Esophagus muscularis mucosa (tissue), 4 donors: Measurements from ENCODE around the gene EAF2. TPM values are rescaled to one million over a fixed set of nuclear protein-coding genes. Genes with fewer than 3 reads are reported as not detected.

Experiments
- DNase-seq: peaks from one replicate; pipeline ENCODE4 v3.0.0-alpha.2; 2017; ENCODE audit errors: extremely low spot score
- H3K27ac ChIP-seq, 4 donors: fragments of 200-600 bp; sonication (generic); replicated peaks in 1 of 4; 1 replicate in 3 of 4; 2 replicates in 1 of 4; pipeline ENCODE4 v1.5.1; 2016 to 2019; ENCODE audit warnings: mild to moderate bottlenecking in 1 of 4
- H3K27me3 ChIP-seq, 4 donors: fragments of 200-600 bp; sonication (generic); one replicate each; pipeline versions ENCODE4 v1.5.1 to v1.6.0; 2016 to 2019
- H3K36me3 ChIP-seq, 4 donors: fragments of 200-600 bp; sonication (generic); one replicate each; pipeline ENCODE4 v1.5.1; 2016 to 2019
- H3K4me1 ChIP-seq, 4 donors: fragments of 200-600 bp; sonication (generic); one replicate each; pipeline ENCODE4 v1.5.1; 2016 to 2019
- H3K4me3 ChIP-seq, 4 donors: fragments of 200-600 bp; sonication (generic); 1 replicate in 2 of 4; 2 replicates in 2 of 4; pipeline ENCODE4 v1.5.1; 2016 to 2019; ENCODE audit warnings: mild to moderate bottlenecking in 4 of 4, moderate library complexity in 1 of 4
- H3K9me3 ChIP-seq, 4 donors: fragments of 200-600 bp; sonication (generic); 1 replicate in 3 of 4; 2 replicates in 1 of 4; pipeline ENCODE4 v1.5.1; 2016 to 2019
- EP300 ChIP-seq: sonication (generic); formaldehyde crosslinking; IDR thresholded peaks from one replicate; pipeline ENCODE4 v1.6.1; 2017; ENCODE audit warnings: antibody characterized with exemption
- POLR2A ChIP-seq: fragments of 450-650 bp; IDR thresholded peaks from one replicate; pipeline ENCODE4 v1.6.1; 2017; ENCODE audit warnings: antibody characterized with exemption, moderate library complexity, mild to moderate bottlenecking, low read depth
- POLR2AphosphoS5 ChIP-seq, 2 donors: sonication (generic); formaldehyde crosslinking; IDR thresholded peaks; one replicate each; pipeline ENCODE4 v1.6.1; 2017; ENCODE audit warnings: antibody characterized with exemption in 2 of 2
- WGBS: methylation state at CpG from one replicate; pipeline ENCODE4 v1.1.5; 2018; 5-methylcytosine and 5-hydroxymethylcytosine counted together
- intact Hi-C: fragments of 100-400 bp; cut with DNase I; formaldehyde crosslinking; loops from one replicate; pipeline ENCODE4 v1.15.1; 2023
- total RNA-seq, 4 donors: library from RNA; depleted of rRNA; stranded (reverse); fragments of >200 nt; gene quantifications; one replicate each; pipeline versions ENCODE4 v1.1.0 to v1.2.1, GENCODE V29; 2016
- TF ChIP-seq, protein P1 (sequence below), 3 experiments: fragments of 200-600 bp in 2 of 3; fragments of 450-650 bp in 1 of 3; sonication (generic) in 2 of 3; IDR thresholded peaks; one replicate each; pipeline ENCODE4 v1.5.1; 2017 to 2019; ENCODE audit warnings: antibody characterized with exemption in 3 of 3, mild to moderate bottlenecking in 2 of 3, moderate library complexity in 1 of 3

The EAF2 gene
- total RNA-seq, 4 donors from 2014 or later: 2.1 to 3.6 (median 2.9) TPM

DNA sequence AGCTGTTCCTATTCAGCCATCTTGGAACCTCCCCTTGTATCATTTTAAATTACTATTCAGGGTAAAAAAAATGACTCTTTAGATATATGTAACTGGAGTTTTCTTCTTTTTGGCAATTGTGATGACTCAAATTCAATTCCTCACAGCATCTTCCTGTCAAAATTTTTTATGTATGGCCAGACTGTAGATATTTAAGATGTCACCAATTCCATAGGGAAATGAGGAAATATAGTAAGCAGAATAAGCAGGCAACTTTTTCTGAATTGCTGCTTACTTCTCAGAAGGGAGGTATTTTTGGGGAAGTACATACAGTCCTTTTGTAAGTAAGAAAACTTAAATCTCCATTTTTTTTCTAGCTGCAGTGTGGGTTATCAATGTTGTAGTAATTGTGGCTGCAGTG is 28.8 kb downstream of the EAF2 start:
- no peaks in the 10 kb centered on the region for H3K4me1 ChIP-seq
- H3K36me3 ChIP-seq: peaks cover 0 to 9% (median 0%) of the 10 kb centered on the region in 4 donors
- H3K4me3 ChIP-seq: no peak overlapping the region
- H3K9me3 ChIP-seq: peaks cover 0 to 9% (median 0%) of the 10 kb centered on the region in 4 donors
- intact Hi-C loops: no loop called here
- no peak overlapping the region for H3K27ac ChIP-seq
- TF ChIP-seq POLR2AphosphoS5 (IDR thresholded peaks at IDR 0.05) (no peak), POLR2A (no peak), EP300 (no peak)
- TF ChIP-seq, protein P1, sequence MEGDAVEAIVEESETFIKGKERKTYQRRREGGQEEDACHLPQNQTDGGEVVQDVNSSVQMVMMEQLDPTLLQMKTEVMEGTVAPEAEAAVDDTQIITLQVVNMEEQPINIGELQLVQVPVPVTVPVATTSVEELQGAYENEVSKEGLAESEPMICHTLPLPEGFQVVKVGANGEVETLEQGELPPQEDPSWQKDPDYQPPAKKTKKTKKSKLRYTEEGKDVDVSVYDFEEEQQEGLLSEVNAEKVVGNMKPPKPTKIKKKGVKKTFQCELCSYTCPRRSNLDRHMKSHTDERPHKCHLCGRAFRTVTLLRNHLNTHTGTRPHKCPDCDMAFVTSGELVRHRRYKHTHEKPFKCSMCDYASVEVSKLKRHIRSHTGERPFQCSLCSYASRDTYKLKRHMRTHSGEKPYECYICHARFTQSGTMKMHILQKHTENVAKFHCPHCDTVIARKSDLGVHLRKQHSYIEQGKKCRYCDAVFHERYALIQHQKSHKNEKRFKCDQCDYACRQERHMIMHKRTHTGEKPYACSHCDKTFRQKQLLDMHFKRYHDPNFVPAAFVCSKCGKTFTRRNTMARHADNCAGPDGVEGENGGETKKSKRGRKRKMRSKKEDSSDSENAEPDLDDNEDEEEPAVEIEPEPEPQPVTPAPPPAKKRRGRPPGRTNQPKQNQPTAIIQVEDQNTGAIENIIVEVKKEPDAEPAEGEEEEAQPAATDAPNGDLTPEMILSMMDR (IDR thresholded peaks at IDR 0.05): no peak
- no peak for DNase-seq
- no peaks in the 10 kb centered on the region for H3K27me3 ChIP-seq

DNA sequence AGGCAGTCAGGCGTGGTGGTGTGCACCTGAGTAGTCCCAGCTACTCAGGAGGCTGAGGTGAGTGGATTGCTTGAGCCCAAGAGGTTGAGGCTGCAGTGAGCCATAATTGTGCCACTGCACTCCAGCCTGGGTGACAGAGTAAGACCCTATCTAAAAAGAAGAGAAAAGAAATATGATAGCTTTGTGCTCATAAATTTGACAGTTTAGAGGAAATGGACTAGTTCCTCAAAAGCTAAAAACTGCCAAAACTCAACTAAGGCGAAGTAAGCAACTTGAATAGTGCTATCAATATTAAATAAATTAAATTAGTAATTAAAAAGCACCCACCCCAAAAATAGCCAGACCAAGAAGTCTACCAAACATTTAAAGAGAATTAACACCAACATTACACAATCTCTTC is 34.7 kb downstream of the EAF2 start:
- no peak for TF ChIP-seq POLR2AphosphoS5 (IDR thresholded peaks at IDR 0.05)
- no peak for TF ChIP-seq EP300
- TF ChIP-seq, protein P1 (IDR thresholded peaks at IDR 0.05): no peak
- TF ChIP-seq POLR2A: no peak
- Histone ChIP-seq H3K27ac (no peak overlapping the region), H3K4me3 (no peak overlapping the region), H3K36me3 (peaks cover 0 to 5% (median 0%) of the 10 kb centered on the region in 4 donors), H3K4me1 (no peaks in the 10 kb centered on the region), H3K9me3 (no peaks in the 10 kb centered on the region), H3K27me3 (no peaks in the 10 kb centered on the region)
- no peak for DNase-seq
- 79% methylated on average over 2 of the region's 2 CpGs for WGBS
- intact Hi-C loops: no loop called here

DNA sequence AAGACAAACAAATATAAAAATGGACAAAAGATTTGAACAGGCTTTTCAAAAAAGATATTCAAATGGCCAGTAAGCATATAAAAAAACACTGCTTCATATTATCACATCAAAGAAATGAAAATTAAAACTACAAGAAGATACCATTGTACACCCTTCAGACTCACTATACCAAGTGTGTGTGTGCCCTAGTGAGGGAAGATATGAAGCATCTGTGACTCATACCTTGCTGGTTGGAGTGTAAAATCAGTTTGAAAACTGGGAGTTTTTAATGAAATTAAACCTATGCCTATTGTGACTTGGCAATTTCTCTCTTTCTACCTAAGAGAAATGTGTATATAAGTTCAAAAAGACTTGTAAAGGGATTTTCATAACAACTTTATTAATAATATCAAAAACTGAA is 35.7 kb downstream of the EAF2 start:
- TF ChIP-seq, protein P1 (IDR thresholded peaks at IDR 0.05): no peak
- no peak for TF ChIP-seq EP300
- TF ChIP-seq POLR2AphosphoS5 (IDR thresholded peaks at IDR 0.05): no peak
- no peak for TF ChIP-seq POLR2A
- Histone ChIP-seq H3K4me1 (no peaks in the 10 kb centered on the region), H3K9me3 (no peaks in the 10 kb centered on the region), H3K27me3 (no peaks in the 10 kb centered on the region), H3K36me3 (peaks cover 0 to 5% (median 0%) of the 10 kb centered on the region in 4 donors), H3K4me3 (no peak overlapping the region), H3K27ac (no peak overlapping the region)
- no peak for DNase-seq
- intact Hi-C loops: no loop called here

DNA sequence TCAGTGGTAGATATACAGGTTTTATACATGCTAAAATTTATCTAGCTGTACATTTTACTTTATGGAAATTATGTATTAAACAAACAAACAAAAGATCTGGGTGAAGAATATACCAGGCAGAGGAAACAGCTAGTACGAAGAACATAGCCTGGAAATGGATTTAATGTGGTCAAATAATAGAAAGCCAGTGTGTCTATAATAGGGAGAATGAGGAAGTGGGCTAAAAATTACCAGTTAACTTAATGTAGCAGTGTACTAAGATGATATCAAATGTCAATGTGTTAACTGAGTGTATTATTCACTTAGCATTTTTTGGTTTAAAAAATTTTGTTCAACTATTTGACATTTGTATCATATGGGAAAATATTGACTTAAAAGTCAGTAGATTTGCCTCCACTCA is 36.4 kb downstream of the EAF2 start:
- no peak overlapping the region for H3K27ac ChIP-seq
- intact Hi-C loops: no loop called here
- TF ChIP-seq POLR2AphosphoS5 (IDR thresholded peaks at IDR 0.05): no peak
- H3K9me3 ChIP-seq: no peaks in the 10 kb centered on the region
- no peaks in the 10 kb centered on the region for H3K27me3 ChIP-seq
- WGBS: 52% methylated on average over 1 of the region's 1 CpG
- H3K4me3 ChIP-seq: no peak overlapping the region
- no peaks in the 10 kb centered on the region for H3K4me1 ChIP-seq
- no peak for DNase-seq
- peaks cover 0 to 5% (median 0%) of the 10 kb centered on the region in 4 donors for H3K36me3 ChIP-seq

DNA sequence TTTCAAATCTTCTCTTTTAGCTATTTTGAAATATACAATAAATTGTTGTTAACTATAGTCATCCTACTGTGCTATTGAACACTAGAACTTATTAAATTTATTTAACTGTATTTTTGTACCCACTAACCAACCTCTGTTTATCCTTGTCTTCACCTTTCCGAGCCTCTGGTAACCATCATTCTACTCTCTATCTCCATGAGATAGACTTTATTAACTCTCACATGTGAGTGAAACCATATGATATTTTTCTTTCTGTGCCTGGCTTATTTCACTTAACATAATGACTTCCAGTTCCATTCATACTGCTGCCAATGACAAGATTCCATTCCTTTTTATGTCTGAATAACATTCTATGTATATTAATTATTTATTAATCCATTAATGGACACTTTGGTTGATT is 43.4 kb downstream of the EAF2 start:
- no peak for DNase-seq
- peaks cover 0 to under 1% (median 0%) of the 10 kb centered on the region in 4 donors for H3K36me3 ChIP-seq
- no peaks in the 10 kb centered on the region for H3K27me3 ChIP-seq
- H3K9me3 ChIP-seq: no peaks in the 10 kb centered on the region
- H3K27ac ChIP-seq: no peak overlapping the region
- H3K4me1 ChIP-seq: no peaks in the 10 kb centered on the region
- TF ChIP-seq EP300: no peak
- no peak for TF ChIP-seq POLR2A
- TF ChIP-seq, protein P1 (IDR thresholded peaks at IDR 0.05): no peak
- no peak for TF ChIP-seq POLR2AphosphoS5 (IDR thresholded peaks at IDR 0.05)
- 32% methylated on average over 1 of the region's 1 CpG for WGBS
- intact Hi-C loops: no loop called here
- no peak overlapping the region for H3K4me3 ChIP-seq
